Epidermal melanocyte (primary cell): ENCODE results near the gene UVSSA.

ENCODE experiments used
- DNase-seq: peaks from one replicate; pipeline ENCODE4 v3.0.0; 2011; ENCODE audit warnings: low spot score; ENCODE audit not compliant: insufficient read length

UVSSA gene

GRCh38 chr4:1348014-1348513 lies 1.1 kb downstream of the UVSSA start:
- DNase-seq: no peak

GRCh38 chr4:1348746-1349145 lies 1.7 kb downstream of the UVSSA start:
- no peak for DNase-seq

GRCh38 chr4:1349359-1350168 lies 2.6 kb downstream of the UVSSA start:
- no peak for DNase-seq

GRCh38 chr4:1350169-1350520 lies 3.1 kb downstream of the UVSSA start:
- no peak for DNase-seq

- peak; percentile 84 for DNase-seq
Measured at GRCh38 chr4:1351854-1352566, 5.0 kb downstream of the UVSSA start.

GRCh38 chr4:1352567-1352900 lies 5.5 kb downstream of the UVSSA start:
- DNase-seq: no peak

- no peak for DNase-seq
Measured at GRCh38 chr4:1353186-1354055, 6.4 kb downstream of the UVSSA start.

GRCh38 chr4:1354136-1354982 lies 7.4 kb downstream of the UVSSA start:
- no peak for DNase-seq

- no peak for DNase-seq
Measured at GRCh38 chr4:1354983-1355275, 7.9 kb downstream of the UVSSA start.

GRCh38 chr4:1355378-1355777 lies 8.4 kb downstream of the UVSSA start:
- no peak for DNase-seq

- peak; percentile 66 for DNase-seq
Measured at GRCh38 chr4:1356181-1356998, 9.4 kb downstream of the UVSSA start.

- DNase-seq: no peak
Measured at GRCh38 chr4:1357356-1358248, 10.6 kb downstream of the UVSSA start.

GRCh38 chr4:1358421-1359143 lies 11.6 kb downstream of the UVSSA start:
- DNase-seq: no peak

GRCh38 chr4:1359144-1359501 lies 12.1 kb downstream of the UVSSA start:
- DNase-seq: no peak

- no peak for DNase-seq
Measured at GRCh38 chr4:1359976-1360375, 13.0 kb downstream of the UVSSA start.

- DNase-seq: peak; percentile 83
Measured at GRCh38 chr4:1360423-1361283, 13.6 kb downstream of the UVSSA start.

GRCh38 chr4:1361431-1361830 lies 14.4 kb downstream of the UVSSA start:
- DNase-seq: no peak

- no peak for DNase-seq
Measured at GRCh38 chr4:1362046-1362445, 15.0 kb downstream of the UVSSA start.
